Left colon (tissue), 2 donors: Measurements from ENCODE around the gene ADAMTS2. TPM values are rescaled to one million over a fixed set of nuclear protein-coding genes. Genes with fewer than 3 reads are reported as not detected.

ENCODE experiments used
- ATAC-seq: fragments of 200-7000 bp; cut with Tn5 transposase; one replicate; pipeline ENCODE4 v1.9.1; 2020; ENCODE audit warnings: mild to moderate bottlenecking, moderate library complexity
- DNase-seq, 2 donors: peaks; one replicate each; pipeline ENCODE4 v3.0.0-alpha.2; 2020
- intact Hi-C, 2 donors: fragments of 100-400 bp; cut with DNase I in 1 of 2; cut with micrococcal nuclease in 1 of 2; formaldehyde crosslinking; loops; one replicate each; pipeline versions ENCODE4 v1.11.2 to v1.14.0; 2022; cut with DNase I, micrococcal nuclease
- total RNA-seq, 2 donors: library from RNA; stranded (reverse); fragmentation: NEBNext Ultra II Directional; extraction: Animal tissue kit (Norgen Biotek cat#: 25700); gene quantifications; one replicate each; pipeline ENCODE4 v1.2.1, GENCODE V29; 2021
- donor health status: DM: no; HTN: no; CAD: no.
- donor health status: DM: yes; HTN: yes; CAD: no.

ADAMTS2 gene
- total RNA-seq, 2 donors from 2014 or later = 2.6 to 4.4 TPM

DNA sequence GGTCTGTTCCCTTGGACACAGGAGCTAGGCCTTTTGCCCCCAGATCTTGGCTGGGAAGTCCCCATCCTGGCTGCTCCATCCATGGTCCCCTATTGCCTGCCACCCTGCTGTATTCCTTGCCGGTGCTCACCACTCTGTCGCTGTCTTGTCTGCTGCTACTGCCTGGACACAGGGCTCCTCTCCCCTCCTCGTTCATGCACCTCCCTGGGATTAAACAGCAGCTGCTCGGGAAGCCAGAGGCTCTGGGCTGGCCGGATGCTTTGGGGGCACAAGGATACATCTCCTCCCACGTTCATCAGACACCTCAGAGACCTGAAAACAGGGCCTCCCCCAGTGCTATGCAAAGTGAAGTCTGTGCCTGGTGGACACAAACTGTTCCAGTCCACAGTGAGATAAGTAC is 174.7 kb downstream of the ADAMTS2 start:
- intact Hi-C loops = no loop called here
- no peak for DNase-seq

DNA sequence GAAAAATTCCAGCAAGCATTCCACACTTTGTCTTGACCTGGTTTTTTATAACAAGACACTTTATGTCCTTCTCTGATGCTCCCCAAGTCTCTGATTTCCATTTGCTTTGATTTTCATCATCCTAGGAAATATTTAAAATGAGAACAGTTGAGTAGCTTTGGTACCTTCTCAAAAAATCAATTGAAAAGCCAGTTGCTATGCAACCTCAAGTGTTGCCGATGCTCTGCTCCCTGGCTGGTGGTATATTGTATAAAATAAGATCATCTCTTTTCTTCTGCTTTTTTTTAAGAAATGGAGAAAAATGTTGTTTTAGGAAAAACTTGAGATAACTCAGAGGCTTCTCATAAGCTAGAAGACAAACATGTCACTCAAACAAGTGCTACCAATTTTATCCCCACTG is 175.4 kb downstream of the ADAMTS2 start:
- intact Hi-C loops = loop anchor here (5.0 to 10.0 kb wide), 2 partner anchors 175 to 322 kb away; partner anchors contain the start of gene ADAMTS2 (in 1 of the 2)
- ATAC-seq (no peak), DNase-seq (no peak)

More for the DNA sequence above, 174.7 kb downstream of the ADAMTS2 start:
- no peak for ATAC-seq

DNA sequence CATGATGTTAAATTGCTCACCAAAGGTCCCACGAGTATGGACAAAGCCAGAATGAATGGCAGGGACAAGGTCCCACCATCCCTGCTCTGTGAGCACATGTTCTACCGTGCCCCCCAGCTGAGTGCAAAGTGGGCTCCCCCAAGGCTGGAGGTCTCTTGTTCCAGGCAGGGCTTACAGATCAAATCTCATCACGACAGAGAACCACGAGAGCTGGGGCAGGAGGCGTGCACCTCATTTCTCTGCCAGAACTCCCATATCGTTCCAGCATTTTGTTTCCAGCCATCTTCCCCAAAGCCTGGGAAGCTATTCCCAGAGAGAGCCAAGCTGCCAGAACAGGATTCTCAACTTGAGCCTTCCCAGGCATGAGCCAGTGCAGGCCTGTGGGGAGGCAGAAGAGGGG is 176.6 kb downstream of the ADAMTS2 start:
- peak in 1 of 2 donors; percentile 10 for DNase-seq
- intact Hi-C loops = loop anchor here (5.0 to 10.0 kb wide), 2 partner anchors 176 to 324 kb away; partner anchors contain the start of gene ADAMTS2 (in 1 of the 2)
- no peak for ATAC-seq

DNA sequence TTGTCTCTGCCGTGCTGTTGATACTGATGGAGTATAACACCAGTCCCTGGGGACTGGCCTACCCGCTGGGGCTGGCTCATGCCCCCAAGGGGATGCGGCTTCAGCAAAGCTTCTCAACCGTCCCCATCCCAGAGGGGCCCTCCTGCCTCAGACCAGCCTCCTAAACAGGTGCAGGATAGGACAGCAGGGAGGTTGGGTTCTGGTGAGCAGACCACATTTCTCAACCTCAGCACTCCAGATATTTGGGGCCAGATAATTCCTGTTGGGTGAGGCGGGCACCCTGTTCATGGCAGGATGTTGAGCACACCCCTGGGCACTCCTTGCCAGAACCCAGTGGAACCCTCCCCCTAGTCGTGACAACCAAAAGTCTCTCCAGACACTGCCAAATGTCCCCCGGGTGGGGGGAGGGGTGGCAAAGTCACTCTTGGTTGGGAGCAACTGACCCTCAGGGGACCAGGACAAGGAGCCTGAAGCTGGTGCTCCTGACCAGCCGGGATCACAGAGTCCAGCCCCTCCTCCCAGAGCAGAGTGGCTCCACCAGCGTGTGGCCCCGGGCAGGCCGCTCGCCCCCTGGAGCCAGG is 177.3 kb downstream of the ADAMTS2 start:
- ATAC-seq = no peak
- no peak for DNase-seq
- intact Hi-C loops = loop anchor here (2.0 to 10.0 kb wide), 3 partner anchors 177 to 325 kb away; partner anchors contain the start of gene ADAMTS2 (in 1 of the 2)

DNA sequence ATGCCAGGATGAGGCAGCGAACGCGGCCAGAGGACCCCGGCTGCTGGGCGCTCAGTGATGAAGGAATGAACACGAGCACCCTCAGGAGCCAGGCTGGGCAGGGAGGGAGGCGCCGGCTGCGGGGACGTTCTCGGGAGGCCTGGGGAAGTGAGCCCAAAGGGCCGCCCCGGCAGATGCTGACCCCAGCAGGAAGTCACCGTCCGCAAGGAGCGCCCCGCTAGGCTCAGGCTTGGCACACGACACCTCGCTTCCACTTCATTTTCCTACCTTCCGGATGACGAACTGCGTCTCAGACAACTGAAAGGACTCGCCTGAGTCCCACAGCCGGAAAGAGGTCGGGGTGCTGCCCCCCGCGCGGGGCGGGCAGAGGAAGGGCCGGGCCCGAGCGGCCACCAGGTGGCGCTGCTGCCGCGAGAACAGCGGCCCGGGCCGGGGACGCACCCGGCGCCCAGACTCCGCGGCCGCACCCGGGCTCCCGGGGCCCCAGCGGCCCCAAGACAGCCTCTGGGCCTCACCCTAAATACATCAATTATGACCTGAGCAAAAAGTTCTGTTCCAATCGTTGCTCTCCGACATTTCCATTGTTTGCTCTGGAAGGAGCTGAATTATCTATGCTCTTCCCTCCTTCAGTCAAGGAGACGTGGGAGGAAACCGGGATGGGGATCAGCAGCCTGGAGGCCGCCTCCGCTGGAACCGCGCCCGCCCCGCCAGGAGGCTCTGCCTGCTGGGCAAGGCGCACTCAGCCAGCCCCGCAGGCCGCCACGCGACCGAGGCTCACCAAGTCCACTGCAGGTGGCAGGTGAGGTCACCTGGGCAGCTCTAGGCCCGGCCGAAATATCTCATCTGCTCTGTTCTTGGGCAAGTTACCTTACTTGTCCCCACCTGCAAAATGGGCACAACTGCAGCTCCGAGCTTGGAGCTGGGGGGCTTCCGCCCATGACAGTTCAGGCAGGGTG is 178.1 kb downstream of the ADAMTS2 start:
- ATAC-seq (peak; percentile 72), DNase-seq (peak in 1 of 2 donors; percentile 46)

DNA sequence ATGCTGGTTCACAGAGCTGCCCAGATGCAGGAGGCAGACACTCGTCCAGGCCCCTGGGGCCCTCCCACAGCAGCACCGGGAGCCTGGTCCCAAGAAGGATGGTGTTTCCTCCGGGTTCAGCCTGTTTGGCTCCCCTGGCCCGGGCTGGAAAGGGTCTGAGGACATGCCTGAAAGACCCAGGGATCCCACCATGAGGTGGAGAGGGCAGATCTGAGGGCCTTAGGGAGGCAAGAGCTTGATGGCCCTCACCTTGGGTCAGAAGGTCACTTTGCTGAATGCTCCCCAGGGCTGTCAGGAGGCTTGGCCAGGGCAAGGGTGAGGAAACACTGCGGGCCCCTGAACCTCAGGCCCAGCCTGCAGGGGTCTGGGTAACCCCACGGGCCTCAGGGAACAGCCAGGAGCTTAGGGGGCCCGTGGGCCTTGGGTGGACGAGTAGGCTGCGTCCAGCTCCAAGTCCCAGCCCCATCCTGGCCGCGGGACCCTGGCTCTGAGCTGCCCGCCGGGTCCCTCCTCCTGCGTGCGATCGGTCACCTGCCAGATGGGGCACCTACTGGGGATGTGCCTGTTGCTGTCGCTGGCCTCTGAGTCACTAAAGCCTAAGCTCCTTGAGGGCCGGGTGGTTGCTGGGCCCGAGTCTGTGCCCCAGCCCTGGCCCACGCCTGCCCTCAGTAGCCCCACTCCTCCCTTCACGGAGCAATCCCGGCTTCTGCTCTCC is 178.9 kb downstream of the ADAMTS2 start:
- ATAC-seq (no peak), DNase-seq (no peak)
- intact Hi-C loops = loop anchor here (2.0 to 10.0 kb wide), 3 partner anchors 178 to 326 kb away; partner anchors contain the start of gene ADAMTS2 (in 1 of the 2)

More for the DNA sequence above, 178.1 kb downstream of the ADAMTS2 start:
- intact Hi-C loops = loop anchor here (2.0 to 10.0 kb wide), 3 partner anchors 178 to 326 kb away; partner anchors contain the start of gene ADAMTS2 (in 1 of the 2)

DNA sequence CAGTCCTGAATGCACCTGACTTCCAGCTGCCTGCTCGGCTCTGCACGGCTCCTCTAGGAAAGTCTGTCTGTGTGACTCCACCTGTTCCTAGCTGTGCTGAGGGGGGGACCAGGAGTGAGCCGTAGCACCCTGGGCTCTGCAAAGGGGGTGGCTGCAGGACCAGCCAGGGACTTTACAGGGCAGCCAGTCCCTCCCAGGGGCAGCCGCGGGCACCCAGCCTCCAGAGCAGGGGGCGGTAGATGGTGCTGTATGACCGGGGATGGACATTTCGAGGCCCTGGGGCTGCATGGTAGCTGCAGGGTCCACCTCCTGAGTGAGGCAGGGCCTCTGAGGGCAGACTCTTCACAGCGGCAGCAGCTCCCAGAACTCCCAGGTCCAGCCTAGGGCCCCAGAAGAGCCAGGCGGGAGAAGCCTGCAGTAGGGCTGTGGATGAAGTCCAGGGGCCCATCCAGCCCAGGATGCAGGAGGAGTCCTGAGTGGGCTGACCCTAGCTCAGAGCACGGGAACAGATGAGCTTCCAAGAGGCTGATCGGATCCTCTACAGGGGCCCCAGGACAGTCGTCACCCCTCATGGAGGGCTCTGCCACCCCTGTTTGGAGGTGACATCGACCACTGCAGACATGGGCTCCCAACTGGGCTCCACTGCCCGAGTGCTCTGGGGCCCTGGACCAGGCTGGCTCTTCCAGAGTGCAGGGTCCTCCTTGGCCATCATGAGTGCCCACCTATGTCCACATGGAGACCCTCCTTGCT is 179.7 kb downstream of the ADAMTS2 start:
- DNase-seq (no peak), ATAC-seq (no peak)
- intact Hi-C loops = loop anchor here (2.0 to 10.0 kb wide), 3 partner anchors 179 to 327 kb away; partner anchors contain the start of gene ADAMTS2 (in 1 of the 2)

DNA sequence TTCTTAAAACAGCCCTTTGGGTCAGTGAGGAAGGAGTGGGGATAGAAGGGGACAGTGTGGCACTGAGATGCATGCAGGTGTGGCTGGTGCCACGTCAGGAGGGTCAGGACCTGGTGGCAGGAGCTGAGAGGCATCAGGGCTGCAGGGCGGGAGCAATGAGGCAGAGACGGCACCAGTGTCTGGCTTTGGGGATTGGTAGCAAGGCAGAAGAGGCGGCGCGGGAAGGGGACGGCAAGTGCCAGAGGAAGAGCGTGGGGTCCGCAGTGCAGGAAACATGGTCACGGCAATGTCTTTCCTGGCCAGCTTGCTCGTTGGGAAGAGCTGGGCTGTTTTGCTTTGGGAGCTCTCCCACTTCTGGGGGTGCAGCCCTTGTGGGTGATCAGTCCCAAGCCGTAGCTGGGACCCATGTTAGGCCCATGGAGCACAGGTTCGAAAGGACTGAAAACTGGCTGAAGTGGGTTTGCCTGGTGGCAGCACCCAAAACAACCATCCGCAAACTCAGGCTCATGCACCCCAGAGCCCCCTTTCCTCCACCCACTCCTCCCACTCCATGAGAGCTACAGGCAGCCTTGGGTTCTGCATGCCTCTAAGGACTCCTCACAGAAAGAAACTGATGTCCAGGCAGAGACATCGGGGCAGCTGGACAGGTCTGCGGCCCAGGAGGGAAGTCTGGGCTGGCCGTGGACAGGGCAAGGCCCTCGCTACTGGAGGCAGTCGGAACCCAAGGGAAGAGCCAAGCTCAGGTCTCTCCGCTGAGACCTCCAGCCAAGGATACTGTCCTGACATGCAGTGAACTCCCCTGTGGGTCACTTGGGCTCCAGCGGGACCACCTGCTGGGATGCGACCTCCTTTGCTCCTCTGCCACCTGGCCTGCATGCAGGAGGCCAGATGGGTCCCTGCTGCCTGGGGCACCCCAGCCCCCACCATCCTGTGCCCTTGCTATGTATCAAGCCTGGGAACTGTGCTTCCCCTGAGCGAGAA is 180.6 kb downstream of the ADAMTS2 start:
- intact Hi-C loops = loop anchor here (5.0 to 10.0 kb wide), 2 partner anchors 180 to 328 kb away; partner anchors contain the start of gene ADAMTS2 (in 1 of the 2)
- ATAC-seq (no peak), DNase-seq (no peak)

DNA sequence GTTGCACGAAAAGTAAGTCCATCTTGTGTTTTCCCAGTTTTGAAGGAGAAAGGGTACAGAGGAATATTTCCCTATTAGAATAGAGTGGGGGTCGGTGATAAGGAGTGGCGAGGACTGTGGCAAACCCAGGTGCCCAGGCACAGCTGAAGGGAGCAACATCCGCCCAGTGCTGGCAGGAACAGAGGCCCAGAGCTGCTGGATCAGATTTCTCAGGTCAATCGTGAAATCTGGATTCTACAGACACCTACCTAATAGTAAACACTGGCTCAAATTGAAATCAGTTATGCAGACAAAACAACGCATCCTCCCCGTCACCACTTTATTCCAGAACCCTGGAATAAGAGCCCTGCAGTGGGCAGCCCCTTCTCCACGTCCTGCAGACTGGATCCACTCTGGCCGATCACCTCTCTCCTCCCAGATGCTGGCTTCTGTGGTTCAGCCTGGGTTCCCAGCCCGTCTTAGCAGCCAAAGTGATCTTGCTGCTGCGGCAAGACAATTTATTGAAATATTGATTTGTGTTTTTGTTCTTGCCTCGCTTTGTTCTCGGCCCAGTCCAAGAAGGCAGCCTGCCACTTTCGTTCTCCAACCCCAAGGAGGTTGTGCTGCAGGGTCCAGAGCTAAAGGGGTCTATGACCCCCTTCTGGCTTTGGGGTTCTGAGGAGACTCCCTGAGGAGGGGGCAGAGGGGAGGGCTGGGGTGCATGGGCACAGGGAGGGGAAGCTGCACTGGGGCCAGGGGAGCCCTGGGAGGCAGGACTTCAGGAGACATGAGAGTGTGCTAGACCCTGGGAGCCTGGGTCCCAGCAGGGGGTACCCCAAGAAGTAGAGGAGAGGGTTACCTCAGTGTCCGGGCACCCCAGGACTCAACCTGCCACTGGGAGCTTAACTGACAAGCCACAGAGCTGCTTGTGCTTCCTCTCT is 181.8 kb downstream of the ADAMTS2 start:
- DNase-seq (no peak), ATAC-seq (no peak)
- intact Hi-C loops = loop anchor here in 1 of 2 donors (10.0 kb wide), 1 partner anchor 181 kb away; the partner anchor contains the start of gene ADAMTS2

DNA sequence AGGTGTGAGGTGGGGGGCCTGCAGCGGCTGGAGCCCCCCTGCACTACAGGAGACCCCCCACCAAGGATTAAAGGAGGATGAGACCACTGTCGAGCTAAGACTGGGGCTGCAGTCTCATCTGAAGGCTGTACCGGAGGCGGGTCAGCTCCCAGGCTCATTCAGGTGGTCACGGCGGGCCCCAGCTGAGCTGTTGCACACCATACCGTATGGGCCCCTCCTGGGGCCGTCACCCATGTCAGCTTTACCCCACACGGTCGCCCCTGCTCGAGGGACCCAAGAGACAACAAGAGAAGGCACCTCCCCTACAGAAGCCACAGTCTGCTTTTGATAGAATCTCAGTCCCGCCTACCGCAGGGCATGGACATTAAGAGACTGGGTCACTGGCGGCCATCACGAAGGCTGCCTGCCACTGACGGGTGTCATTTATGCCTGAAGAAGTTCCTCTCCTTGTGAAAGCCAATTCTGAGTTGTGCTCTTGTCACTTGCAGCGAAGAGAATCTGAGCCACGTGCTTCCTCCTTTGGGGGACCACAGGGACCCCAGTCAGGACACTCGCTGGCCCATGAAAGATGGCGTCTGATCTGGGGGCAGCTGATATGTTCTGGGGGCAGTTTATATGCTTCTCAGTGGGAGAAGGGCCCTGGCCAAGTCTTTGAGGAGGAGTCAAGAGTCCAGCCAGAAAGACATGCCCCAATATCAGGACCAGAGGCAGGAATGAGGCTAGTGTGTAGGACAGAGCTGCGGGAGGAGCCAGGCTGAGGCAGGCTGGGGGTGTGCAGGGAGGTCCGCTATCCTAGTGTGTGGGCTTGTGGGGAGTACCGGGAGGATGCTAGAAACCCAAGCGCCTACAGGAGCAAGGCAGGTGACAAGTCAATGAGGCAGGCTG is 182.7 kb downstream of the ADAMTS2 start:
- intact Hi-C loops = loop anchor here in 1 of 2 donors (10.0 kb wide), 1 partner anchor 182 kb away; the partner anchor contains the start of gene ADAMTS2
- peak in 1 of 2 donors; percentile 5 for DNase-seq
- no peak for ATAC-seq

DNA sequence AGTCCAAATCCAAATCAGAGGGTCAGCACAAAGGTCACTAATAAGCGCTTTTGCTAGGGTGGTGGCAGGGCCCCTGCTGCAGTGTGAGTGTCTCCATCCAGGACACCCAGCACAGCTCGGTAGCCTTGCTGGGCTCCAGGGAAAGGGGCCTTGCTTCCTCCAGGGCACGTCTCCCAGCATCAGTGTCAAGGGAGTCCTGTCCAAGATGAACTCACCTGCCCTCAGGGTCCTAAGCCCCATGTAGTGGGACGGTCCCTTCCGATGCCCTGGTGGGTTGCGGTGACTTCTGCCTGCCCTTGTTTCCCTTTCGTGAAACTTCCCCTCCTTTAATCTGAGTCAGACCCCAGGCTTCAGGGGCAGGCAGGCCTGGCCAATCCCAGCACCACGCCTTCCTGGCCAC is 183.4 kb downstream of the ADAMTS2 start:
- intact Hi-C loops = loop anchor here in 1 of 2 donors (10.0 kb wide), 1 partner anchor 183 kb away; the partner anchor contains the start of gene ADAMTS2
- ATAC-seq (no peak), DNase-seq (no peak)

DNA sequence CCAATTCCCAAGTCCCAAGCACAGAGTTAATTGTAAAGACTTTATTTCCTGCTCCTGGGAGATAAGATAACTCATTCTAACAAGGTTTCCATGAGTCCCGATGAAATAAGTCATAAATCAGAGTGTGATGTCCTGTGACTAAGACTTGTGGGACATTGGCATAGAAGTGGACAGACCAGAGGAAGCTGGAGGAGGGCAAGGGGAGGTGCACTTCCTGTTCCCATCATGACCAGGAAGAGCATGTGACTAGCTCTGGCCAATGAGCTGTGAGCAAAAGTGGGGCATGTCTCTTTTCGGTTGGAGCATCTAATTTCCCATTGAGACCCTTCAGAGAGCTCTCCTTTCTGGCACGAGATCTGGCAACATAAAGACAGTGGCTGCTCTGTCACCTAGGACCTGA is 184.7 kb downstream of the ADAMTS2 start:
- ATAC-seq (no peak), DNase-seq (no peak)
- intact Hi-C loops = loop anchor here in 1 of 2 donors (10.0 kb wide), 1 partner anchor 184 kb away; the partner anchor contains the start of gene ADAMTS2

DNA sequence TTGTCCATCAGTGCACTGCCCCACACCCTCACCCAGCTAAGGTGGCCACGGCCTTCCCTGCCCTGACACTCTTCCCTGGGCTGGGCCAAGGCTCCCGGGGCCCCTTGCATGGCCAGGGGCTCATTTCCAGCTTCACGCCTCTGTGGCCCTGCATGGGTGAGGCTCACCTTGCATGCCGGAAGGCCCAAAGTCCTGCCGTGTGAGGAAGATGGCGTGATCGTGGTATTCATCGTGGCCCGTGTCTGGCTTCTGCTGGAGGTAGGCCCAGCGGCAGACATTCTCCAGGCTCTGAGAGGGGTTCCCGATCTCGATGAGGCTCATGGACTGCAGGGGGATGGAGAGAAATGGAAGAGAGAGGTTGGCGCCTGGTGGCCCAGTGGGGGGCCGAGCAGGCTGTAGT is 186.7 kb downstream of the ADAMTS2 start:
- DNase-seq (no peak), ATAC-seq (no peak)
- intact Hi-C loops = no loop called here
